GM21528 (cell line): ENCODE data around the gene NRP1.
"Not testable (repeated sequence)": the region's sequence is repeated elsewhere in the genome, so short reads cannot be mapped to it uniquely, and the experiment has no call there.

Experiments
- ATAC-seq: cut with Tn5 transposase; IDR thresholded peaks from one replicate; pipeline ENCODE4 v1.9.1; 2021; ENCODE audit warnings: mild to moderate bottlenecking, moderate library complexity; ENCODE audit not compliant: unreplicated experiment, low FRiP score

Gene NRP1

DNA sequence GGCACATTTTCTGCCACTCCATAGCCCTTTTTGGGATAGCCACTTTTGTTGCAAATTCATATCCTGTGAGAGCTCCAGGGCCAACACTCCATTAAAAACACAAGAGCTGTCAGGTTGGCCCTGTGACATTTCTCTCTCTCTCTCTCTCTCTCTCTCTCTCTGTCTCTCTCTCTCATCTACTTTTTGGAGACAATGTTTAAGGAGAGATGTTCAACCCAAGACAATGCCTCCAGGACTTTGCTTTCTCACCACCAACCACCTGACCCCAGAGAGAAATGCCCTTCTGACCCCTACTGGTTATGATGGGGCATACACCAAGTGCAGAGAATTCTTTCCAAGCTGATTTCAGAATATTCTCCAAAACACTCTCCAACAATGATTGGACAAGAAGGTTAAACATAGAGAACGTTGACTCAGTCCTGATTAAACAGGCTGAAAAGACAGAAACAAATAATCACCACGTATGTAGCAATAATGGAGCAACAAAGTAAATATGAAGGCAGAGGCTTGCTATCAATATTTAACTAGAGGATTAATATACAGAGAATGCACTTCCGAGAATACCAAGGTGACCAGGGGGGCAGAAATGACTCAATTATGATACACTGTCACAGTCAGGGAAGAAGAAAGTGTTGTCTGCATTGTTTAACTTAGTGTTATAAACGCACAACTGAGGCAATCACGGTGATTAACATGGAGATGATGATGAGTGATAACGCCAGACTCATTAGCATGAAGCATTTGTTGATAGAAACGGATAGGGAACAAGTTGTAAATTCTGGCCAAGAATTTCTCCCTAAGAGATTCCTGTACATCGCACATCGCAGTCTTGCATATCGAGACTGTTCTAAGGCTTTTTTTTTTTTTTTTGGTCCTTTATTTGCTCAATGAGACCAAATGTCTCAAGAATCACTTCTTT lies 178.5 kb downstream of the NRP1 start:
- ATAC-seq = peak; percentile 75

DNA sequence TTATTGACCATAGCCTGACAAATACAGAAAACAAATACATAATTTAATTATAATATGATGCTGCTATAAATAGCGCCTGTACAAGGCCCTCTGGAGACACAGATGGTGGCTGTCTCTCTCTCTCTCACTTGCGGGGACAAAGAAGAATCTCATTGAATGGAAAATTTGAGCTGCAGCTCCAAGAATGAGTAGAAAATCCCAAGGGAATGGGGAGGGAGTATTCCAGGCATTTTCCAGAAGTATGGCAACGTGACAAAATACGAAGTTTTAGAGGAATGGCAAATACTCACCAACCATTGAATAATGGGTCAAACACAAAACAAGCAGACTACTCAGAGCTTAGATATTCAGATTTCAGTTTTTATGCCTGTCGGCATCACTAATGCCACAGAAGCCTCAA lies 179.9 kb downstream of the NRP1 start:
- no peak for ATAC-seq

- ATAC-seq = no peak
Observed at GRCh38 chr10:33153968-33154327, 180.5 kb downstream of the NRP1 start.

- no peak for ATAC-seq
Observed at GRCh38 chr10:33153251-33153967, 181.1 kb downstream of the NRP1 start.

DNA sequence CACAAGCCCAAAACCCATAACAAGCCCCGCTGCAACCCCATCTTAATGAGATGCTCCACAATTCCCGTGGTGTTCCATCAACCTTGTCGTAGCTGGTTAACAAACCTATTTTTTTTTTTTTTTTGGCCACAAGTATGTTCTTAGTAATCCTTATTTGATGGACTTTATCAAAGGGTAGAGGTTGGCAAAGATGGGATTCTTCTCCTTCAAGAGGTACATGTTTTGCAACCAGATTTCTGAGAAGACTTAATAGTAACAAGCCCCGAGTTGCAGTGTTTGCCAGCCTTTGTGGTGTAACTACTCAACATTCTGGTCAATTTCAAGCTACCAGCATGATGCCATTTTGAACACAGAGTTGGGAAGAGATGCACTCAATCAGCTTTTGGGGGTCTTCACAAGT lies 181.7 kb downstream of the NRP1 start:
- no peak for ATAC-seq

GRCh38 chr10:33152146-33152545 lies 182.3 kb downstream of the NRP1 start:
- ATAC-seq = no peak

DNA sequence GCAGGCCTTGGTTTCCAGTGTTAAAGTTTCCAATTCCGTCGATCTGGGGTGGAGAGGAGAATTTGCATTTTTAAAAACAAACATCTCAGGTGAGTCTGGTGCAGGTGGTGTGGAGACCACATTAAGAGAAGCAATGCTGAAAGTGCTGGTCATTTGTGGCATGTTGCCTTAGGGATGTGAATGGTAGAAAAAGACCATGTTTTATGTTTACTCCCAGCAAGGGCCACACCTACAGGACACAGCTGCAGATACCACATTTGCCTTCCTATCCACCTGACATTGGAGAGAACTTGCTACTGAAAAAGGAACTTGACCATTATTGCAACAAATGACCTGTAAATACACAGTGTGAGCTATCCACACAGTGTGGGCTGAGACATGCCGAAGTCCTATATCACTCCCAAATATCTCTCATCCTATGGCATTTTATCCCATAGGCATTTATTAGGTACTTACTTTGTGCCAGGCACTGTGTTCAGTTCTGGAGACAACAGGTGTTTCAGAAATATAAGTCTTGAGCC lies 183.1 kb downstream of the NRP1 start:
- no peak for ATAC-seq

- no peak for ATAC-seq
Observed at GRCh38 chr10:33150889-33151288, 183.6 kb downstream of the NRP1 start.

GRCh38 chr10:33150146-33150545 lies 184.3 kb downstream of the NRP1 start:
- ATAC-seq = no peak

GRCh38 chr10:33147013-33147310 lies 187.5 kb downstream of the NRP1 start:
- ATAC-seq = no peak

DNA sequence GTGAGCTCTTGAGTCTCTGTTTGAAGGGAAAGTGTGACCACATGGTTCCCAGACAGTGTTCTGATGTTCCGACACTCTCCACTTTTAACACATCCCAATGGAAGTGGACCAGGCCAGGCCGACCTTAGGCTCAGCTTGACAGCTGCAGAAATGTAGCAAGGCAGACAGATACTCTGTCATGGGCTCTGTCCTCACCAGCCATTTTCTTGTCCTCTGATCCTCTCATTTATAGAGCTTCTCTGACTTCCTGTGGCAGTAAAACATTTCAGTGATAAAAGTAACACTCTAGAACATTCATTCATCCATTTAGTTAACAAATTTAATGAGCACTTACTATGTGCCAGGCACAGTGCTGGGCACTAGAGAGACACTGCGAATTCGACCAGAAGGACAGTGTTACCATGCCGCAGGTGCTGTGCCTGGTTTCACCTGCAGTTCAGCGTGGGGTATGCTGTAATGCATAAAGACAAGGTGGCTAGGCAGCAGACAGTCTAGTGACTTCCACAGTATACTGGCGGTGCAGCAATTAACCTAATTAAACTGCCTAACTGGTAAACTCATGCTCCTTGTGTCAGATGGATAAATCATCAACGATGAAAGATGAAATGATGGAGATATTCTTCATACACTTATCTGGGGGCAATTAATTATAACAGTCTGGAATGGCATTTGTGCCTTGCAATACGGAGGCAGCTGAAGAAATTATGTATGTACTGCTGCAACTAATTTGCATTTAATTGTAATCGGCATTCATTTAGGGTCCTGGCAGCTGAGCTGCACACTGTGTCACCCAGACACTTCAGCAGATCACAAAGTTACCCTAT lies 188.1 kb downstream of the NRP1 start:
- ATAC-seq = no peak

DNA sequence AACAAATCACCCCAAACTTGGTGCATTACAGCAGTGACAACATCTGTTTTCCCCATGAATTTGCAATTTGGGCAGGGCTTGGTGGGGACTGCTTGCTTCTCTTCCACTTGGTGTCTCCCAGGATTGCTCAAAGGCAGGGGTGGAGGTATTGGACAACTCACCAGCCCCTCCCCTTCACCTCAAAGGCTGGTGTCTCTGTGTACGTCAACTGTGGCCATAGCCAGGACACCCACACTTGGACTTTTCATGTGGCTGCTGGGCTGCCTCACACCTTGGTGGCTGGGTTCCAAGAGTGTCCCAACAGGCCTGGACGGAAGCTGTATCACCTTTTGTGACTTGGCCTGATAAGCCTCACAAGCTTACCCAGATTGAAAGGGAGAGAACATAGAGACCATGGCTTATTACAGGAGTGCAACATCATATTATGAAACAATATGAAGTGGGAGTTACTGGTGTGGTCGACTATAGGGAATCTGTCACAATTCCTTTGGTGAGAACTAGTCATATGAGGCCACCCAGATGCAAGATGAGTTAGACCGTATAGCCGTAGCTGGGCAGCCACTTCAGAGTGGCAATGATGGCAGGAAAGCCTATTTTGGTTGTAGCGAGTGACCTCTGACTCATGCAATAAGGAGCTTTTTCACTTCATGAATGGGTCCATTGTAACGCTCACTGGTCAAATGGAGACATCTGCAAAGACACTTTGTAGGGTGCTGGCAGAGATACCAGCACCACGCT lies 188.8 kb downstream of the NRP1 start:
- no peak for ATAC-seq

DNA sequence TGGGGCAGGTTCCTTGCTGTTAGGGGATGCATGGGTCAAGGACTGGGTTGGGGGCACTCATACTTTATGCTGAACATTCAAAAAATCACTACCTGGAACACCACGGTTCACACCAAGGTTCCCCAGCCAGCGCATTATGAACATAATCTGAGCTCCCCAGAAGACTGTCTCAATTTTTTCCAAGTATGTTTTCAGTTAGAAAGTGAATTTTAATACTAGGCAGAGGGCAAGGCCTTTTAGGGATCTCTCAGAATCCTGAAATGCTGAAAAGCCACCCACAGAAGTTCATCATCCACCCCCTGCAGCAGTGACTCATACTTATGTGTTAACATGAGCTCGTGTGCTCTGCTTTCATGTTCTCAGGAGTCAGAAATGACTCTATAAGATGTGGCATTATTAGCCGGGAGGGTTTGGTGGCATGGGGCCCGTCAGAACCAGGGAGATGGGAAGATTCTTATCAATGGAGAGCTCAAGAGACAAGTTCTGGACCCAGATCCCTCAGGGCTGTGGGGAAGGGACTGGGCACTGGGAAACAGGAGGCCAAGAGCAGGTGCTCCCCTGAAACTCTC lies 191.2 kb downstream of the NRP1 start:
- no peak for ATAC-seq

DNA sequence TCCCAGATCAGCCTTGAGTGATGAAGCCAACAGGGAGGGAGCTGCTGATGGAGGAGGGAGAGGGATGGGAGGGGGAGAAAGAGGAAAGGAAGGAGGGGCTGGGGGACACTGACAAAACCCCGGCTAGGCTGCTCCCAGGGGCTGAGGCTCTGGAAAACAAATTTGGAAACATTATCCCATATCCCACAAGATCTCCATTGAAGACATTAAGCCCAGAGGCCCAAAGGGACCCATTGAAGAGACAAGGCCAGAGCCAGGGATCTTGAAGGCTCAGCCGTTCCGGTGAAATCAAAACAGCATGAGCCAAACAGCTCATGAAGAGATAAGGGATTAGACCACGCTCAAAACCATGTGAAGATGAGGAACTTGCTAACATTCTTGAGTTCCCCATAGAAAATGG lies 192.2 kb downstream of the NRP1 start:
- ATAC-seq = no peak

DNA sequence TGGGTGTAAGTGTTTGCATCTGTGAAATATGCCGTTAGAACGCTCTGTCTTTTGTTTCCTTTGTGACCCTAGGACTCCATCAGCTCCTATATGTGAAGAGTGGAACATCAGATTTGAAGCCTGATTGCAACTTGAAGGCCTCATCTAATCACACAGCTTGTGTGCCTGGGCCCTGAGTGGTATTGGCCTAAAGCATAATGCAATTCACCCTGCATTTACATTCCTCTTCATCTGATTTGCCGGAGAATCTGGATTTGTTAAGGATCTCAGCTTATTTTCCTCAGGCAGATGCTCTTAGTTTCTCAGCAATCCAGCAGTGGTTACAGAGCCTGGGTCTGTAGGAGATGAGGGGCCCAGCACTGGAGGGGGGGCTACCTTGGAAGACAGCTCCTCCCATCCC lies 193.2 kb downstream of the NRP1 start:
- ATAC-seq = no peak

GRCh38 chr10:33139181-33139646 lies 195.3 kb downstream of the NRP1 start:
- ATAC-seq = no peak

- not testable (repeated sequence) for ATAC-seq
Observed at GRCh38 chr10:33138686-33139085, 195.8 kb downstream of the NRP1 start.

GRCh38 chr10:33137356-33138005 lies 197.0 kb downstream of the NRP1 start:
- no peak for ATAC-seq

DNA sequence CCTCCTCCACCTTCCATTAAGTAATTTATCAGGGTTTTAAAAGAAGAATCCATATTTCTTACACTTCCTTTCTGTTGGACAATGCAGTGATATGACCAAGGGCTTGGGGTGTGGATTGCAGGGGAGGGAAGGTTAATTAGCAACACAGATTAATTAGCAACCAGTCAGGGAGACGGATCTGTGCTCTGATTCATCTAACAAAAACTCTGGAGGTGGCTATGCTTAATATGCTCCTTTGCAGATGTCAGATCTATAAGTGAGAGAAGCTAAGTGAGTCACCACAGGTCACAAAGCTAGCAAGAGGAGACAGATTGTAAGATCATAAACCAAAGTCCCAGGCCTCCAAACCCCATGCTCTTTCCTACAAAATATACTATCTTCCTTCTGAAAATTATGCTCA lies 197.7 kb downstream of the NRP1 start:
- no peak for ATAC-seq
